ENCODE data around the gene TINAG.
"Not testable (repeated sequence)": the region's sequence is repeated elsewhere in the genome, so short reads cannot be mapped to it uniquely, and the experiment has no call there.

Gene TINAG

DNA sequence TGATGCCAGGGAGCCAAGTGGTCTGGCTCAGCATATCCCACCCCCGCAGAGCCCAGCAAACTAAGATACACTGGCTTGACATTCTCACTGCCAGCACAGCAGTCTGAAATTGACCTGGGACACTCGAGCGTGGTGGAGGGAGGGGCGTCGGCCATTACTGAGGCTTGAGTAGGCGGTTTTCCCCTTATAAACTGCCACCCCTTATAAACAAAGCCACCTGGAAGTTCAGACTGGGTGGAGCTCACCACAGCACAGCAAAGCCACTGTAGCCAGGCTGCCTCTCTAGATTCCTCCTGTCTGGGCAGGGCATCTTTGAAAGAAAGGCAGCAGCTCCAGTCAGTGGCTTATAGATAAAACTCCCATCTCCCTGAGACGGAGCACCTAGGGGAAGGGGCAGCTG lies 19.4 kb downstream of the TINAG start:
- no peaks in the 10 kb centered on the region for H3K9me3 ChIP-seq (ENCODE audit: low read length)

DNA sequence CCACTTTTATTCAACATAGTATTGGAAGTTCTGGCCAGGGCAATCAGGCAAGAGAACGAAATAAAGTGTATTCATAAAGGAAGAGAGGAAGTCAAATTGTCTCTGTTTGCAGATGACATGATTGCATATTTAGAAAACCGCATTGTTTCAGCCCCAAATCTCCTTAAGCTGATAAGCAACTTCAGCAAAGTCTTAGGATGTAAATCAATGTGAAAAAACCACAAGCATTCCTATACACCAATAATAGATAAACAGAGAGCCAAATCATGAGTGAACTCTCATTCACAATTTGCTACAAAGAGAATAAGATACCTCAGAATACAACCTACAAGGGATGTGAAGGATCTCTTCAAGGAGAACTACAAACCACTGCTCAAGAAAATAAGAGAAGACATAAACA lies 23.3 kb downstream of the TINAG start:
- not testable (repeated sequence) for H3K9me3 ChIP-seq (ENCODE audit: low read length); H3K4me1 ChIP-seq (ENCODE audit: insufficient read depth, low read length); H3K4me3 ChIP-seq (ENCODE audit: low read length); H3K27me3 ChIP-seq (ENCODE audit: insufficient read depth, low read length); H2AFZ ChIP-seq (ENCODE audit: low read depth, low read length); H3K36me3 ChIP-seq (ENCODE audit: insufficient read depth, low read length)

More for the DNA sequence above, 19.4 kb downstream of the TINAG start:
- Histone ChIP-seq H3K27me3 (ENCODE audit: insufficient read depth, low read length) (no peaks in the 10 kb centered on the region), H3K36me3 (ENCODE audit: insufficient read depth, low read length) (no peaks in the 10 kb centered on the region), H3K4me1 (ENCODE audit: insufficient read depth, low read length) (no peaks in the 10 kb centered on the region), H2AFZ (ENCODE audit: low read depth, low read length) (no peak overlapping the region), H3K4me3 (ENCODE audit: low read length) (no peak overlapping the region)

DNA sequence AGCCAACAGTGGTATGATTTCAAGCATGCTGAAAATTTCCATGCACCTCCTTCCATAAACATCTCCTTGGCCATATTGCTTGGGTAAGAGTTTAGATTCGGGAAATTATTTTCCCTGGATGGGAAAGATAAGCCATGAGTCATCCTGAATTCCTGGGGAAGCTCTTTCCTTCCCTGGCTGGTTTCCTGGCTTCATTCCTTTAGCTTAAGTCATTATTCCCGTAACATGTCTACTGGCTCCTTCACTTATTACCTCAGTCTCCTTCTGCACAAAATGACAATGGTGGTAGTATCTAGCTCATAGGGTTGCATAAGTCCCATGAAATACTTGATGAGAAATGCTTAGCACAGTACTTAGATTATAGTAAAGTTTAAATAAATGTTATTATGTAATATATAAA lies 27.6 kb downstream of the TINAG start:
- Histone ChIP-seq H3K9me3 (ENCODE audit: low read length) (no peaks in the 10 kb centered on the region), H3K4me3 (ENCODE audit: low read length) (no peak overlapping the region), H3K36me3 (ENCODE audit: insufficient read depth, low read length) (no peaks in the 10 kb centered on the region), H3K4me1 (ENCODE audit: insufficient read depth, low read length) (no peaks in the 10 kb centered on the region), H3K27me3 (ENCODE audit: insufficient read depth, low read length) (no peaks in the 10 kb centered on the region), H2AFZ (ENCODE audit: low read depth, low read length) (no peak overlapping the region)

- no peaks in the 10 kb centered on the region for H3K4me1 ChIP-seq (ENCODE audit: insufficient read depth, low read length)
- no peak overlapping the region for H3K4me3 ChIP-seq (ENCODE audit: low read length)
- no peaks in the 10 kb centered on the region for H3K27me3 ChIP-seq (ENCODE audit: insufficient read depth, low read length)
- no peak overlapping the region for H2AFZ ChIP-seq (ENCODE audit: low read depth, low read length)
- no peaks in the 10 kb centered on the region for H3K36me3 ChIP-seq (ENCODE audit: insufficient read depth, low read length)
- H3K9me3 ChIP-seq (ENCODE audit: low read length), result no peaks in the 10 kb centered on the region
These were observed 45.7 kb downstream of the TINAG start for GRCh38 chr6:54353975-54354374.

GRCh38 chr6:54354608-54355007 lies 46.4 kb downstream of the TINAG start:
- Histone ChIP-seq H3K27me3 (ENCODE audit: insufficient read depth, low read length) (no peaks in the 10 kb centered on the region), H3K4me1 (ENCODE audit: insufficient read depth, low read length) (no peaks in the 10 kb centered on the region), H3K4me3 (ENCODE audit: low read length) (no peak overlapping the region), H3K9me3 (ENCODE audit: low read length) (no peaks in the 10 kb centered on the region), H2AFZ (ENCODE audit: low read depth, low read length) (no peak overlapping the region), H3K36me3 (ENCODE audit: insufficient read depth, low read length) (no peaks in the 10 kb centered on the region)

- Histone ChIP-seq H3K4me1 (ENCODE audit: insufficient read depth, low read length) (no peaks in the 10 kb centered on the region), H2AFZ (ENCODE audit: low read depth, low read length) (no peak overlapping the region), H3K36me3 (ENCODE audit: insufficient read depth, low read length) (no peaks in the 10 kb centered on the region), H3K9me3 (ENCODE audit: low read length) (no peaks in the 10 kb centered on the region), H3K27me3 (ENCODE audit: insufficient read depth, low read length) (no peaks in the 10 kb centered on the region), H3K4me3 (ENCODE audit: low read length) (no peak overlapping the region)
These were observed 48.9 kb downstream of the TINAG start for GRCh38 chr6:54357141-54357540.

DNA sequence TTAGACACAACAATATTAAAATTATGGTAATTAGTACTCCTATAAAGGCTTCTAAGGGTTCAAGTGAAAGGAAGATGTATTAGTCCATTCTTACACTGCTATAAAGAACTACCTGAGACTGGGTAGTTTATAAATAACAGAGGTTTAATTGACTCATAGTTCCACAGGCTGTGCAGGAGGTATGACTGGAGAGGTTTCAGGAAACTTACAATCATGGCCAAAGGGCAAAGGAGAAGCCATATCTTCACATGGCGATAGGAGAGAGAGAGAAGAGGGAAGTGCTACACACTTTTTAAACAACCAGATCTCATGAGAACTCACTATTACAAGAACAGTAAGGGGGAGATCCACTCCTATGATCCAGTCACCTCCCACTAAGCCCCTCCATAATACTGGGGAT lies 52.9 kb downstream of the TINAG start:
- H3K36me3 ChIP-seq (ENCODE audit: insufficient read depth, low read length), result no peaks in the 10 kb centered on the region
- H3K9me3 ChIP-seq (ENCODE audit: low read length), result no peaks in the 10 kb centered on the region
- no peak overlapping the region for H2AFZ ChIP-seq (ENCODE audit: low read depth, low read length)
- H3K4me3 ChIP-seq (ENCODE audit: low read length), result no peak overlapping the region
- H3K27me3 ChIP-seq (ENCODE audit: insufficient read depth, low read length), result no peaks in the 10 kb centered on the region
- H3K4me1 ChIP-seq (ENCODE audit: insufficient read depth, low read length), result no peaks in the 10 kb centered on the region

GRCh38 chr6:54361734-54362133 lies 53.5 kb downstream of the TINAG start:
- Histone ChIP-seq H3K27me3 (ENCODE audit: insufficient read depth, low read length) (no peaks in the 10 kb centered on the region), H3K36me3 (ENCODE audit: insufficient read depth, low read length) (no peaks in the 10 kb centered on the region), H2AFZ (ENCODE audit: low read depth, low read length) (no peak overlapping the region), H3K9me3 (ENCODE audit: low read length) (no peaks in the 10 kb centered on the region), H3K4me3 (ENCODE audit: low read length) (no peak overlapping the region), H3K4me1 (ENCODE audit: insufficient read depth, low read length) (no peaks in the 10 kb centered on the region)

- Histone ChIP-seq H2AFZ (ENCODE audit: low read depth, low read length) (no peak overlapping the region), H3K4me1 (ENCODE audit: insufficient read depth, low read length) (no peaks in the 10 kb centered on the region), H3K9me3 (ENCODE audit: low read length) (no peaks in the 10 kb centered on the region)
These were observed 58.6 kb downstream of the TINAG start for GRCh38 chr6:54366667-54367327.

DNA sequence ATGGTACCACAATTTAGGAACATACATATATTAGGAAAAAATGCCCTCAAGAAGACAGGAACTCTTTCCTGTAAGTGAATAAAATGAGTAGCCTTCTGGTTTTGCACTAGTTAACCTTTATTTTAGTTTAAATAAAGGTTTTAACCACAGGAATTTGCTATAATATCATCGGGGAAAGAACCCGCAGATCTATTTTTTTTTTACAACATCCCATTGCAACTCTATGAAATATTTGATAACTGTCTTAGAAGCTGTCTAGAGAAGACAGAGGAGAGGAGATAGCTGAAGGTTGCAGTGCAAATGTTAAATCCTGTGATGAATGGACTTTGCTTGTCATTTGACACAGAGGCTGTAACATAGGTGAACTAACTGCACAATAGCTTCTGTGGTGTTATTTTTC lies 69.5 kb downstream of the TINAG start:
- H2AFZ ChIP-seq (ENCODE audit: low read depth, low read length), result no peak overlapping the region
- no peak overlapping the region for H3K4me3 ChIP-seq (ENCODE audit: low read length)
- no peaks in the 10 kb centered on the region for H3K36me3 ChIP-seq (ENCODE audit: insufficient read depth, low read length)
- H3K27me3 ChIP-seq (ENCODE audit: insufficient read depth, low read length), result no peaks in the 10 kb centered on the region
- H3K4me1 ChIP-seq (ENCODE audit: insufficient read depth, low read length), result no peaks in the 10 kb centered on the region
- no peaks in the 10 kb centered on the region for H3K9me3 ChIP-seq (ENCODE audit: low read length)

More at GRCh38 chr6:54366667-54367327, 58.6 kb downstream of the TINAG start:
- no peaks in the 10 kb centered on the region for H3K27me3 ChIP-seq (ENCODE audit: insufficient read depth, low read length)
- H3K4me3 ChIP-seq (ENCODE audit: low read length), result no peak overlapping the region
- no peaks in the 10 kb centered on the region for H3K36me3 ChIP-seq (ENCODE audit: insufficient read depth, low read length)

- Histone ChIP-seq H3K27me3 (ENCODE audit: insufficient read depth, low read length) (no peaks in the 10 kb centered on the region), H3K9me3 (ENCODE audit: low read length) (no peaks in the 10 kb centered on the region), H2AFZ (ENCODE audit: low read depth, low read length) (no peak overlapping the region), H3K4me1 (ENCODE audit: insufficient read depth, low read length) (no peaks in the 10 kb centered on the region), H3K4me3 (ENCODE audit: low read length) (no peak overlapping the region), H3K36me3 (ENCODE audit: insufficient read depth, low read length) (no peaks in the 10 kb centered on the region)
These were observed 78.1 kb downstream of the TINAG start for GRCh38 chr6:54386295-54386694.

- H3K36me3 ChIP-seq (ENCODE audit: insufficient read depth, low read length), result no peaks in the 10 kb centered on the region
- no peaks in the 10 kb centered on the region for H3K9me3 ChIP-seq (ENCODE audit: low read length)
- H2AFZ ChIP-seq (ENCODE audit: low read depth, low read length), result no peak overlapping the region
- no peaks in the 10 kb centered on the region for H3K27me3 ChIP-seq (ENCODE audit: insufficient read depth, low read length)
- no peaks in the 10 kb centered on the region for H3K4me1 ChIP-seq (ENCODE audit: insufficient read depth, low read length)
- H3K4me3 ChIP-seq (ENCODE audit: low read length), result no peak overlapping the region
These were observed 82.1 kb downstream of the TINAG start for GRCh38 chr6:54390362-54390761.

DNA sequence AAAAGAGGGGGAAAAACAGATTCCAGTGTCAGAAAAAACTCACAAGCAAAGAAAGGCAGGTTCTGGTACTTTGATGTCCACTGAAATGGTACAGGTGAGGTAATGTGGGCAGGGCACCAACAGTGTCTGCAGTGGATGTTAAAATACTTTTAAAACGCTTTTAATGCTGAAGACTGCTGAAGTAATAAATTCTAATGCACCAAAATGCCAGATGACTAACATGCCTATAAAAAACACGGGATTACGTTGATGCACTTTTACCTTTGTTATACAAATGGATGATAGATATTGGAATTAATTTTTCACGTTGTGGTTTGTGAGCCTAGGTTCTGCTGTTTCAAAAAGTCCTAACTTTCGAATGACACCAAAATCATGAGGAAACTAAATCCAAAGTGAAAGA lies 83.3 kb downstream of the TINAG start:
- H2AFZ ChIP-seq (ENCODE audit: low read depth, low read length), result no peak overlapping the region
- H3K27me3 ChIP-seq (ENCODE audit: insufficient read depth, low read length), result no peaks in the 10 kb centered on the region
- H3K4me3 ChIP-seq (ENCODE audit: low read length), result no peak overlapping the region
- H3K36me3 ChIP-seq (ENCODE audit: insufficient read depth, low read length), result no peaks in the 10 kb centered on the region
- H3K9me3 ChIP-seq (ENCODE audit: low read length), result no peaks in the 10 kb centered on the region
- H3K4me1 ChIP-seq (ENCODE audit: insufficient read depth, low read length), result no peaks in the 10 kb centered on the region

DNA sequence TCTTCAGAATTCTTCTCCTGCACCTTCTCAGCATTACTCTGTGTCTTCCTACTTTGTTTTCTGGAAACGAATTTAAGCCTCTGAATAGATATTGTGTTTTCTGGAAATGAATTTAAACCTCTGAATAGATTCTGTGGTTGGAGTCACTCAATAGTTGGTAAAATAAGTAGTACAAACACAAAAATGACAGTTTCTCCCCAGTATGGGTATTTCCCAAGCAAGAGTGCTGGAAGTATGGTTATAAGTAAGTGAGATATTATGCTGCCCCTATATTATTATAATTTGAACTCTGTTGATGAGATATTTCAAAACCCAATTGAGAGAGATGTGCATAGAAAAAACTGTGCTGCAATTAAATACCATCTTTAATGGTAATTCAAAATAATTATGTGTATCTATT lies 94.9 kb downstream of the TINAG start:
- Histone ChIP-seq H3K4me3 (ENCODE audit: low read length) (no peak overlapping the region), H3K27me3 (ENCODE audit: insufficient read depth, low read length) (no peaks in the 10 kb centered on the region), H3K9me3 (ENCODE audit: low read length) (no peaks in the 10 kb centered on the region), H3K4me1 (ENCODE audit: insufficient read depth, low read length) (no peaks in the 10 kb centered on the region), H3K36me3 (ENCODE audit: insufficient read depth, low read length) (no peaks in the 10 kb centered on the region), H2AFZ (ENCODE audit: low read depth, low read length) (no peak overlapping the region)

All from neuron (in vitro differentiated cells).